ENCODE data around the gene GNPAT. TPM values are rescaled to one million over a fixed set of nuclear protein-coding genes. Genes with fewer than 3 reads are reported as not detected.

Gene GNPAT
- polyA plus RNA-seq, 1 donor: 69.3 TPM

Other genes starting within 250 kb of the GNPAT start
- gene FAM89A, start 201.0 kb upstream of the GNPAT start, polyA plus RNA-seq: 4.1 TPM
- gene TRIM67, start 79.2 kb upstream of the GNPAT start, polyA plus RNA-seq: 1.1 TPM
- gene EXOC8, start 96.6 kb downstream of the GNPAT start, polyA plus RNA-seq: 13.7 TPM
- 9.9 TPM for gene SPRTN, start 97.1 kb downstream of the GNPAT start, polyA plus RNA-seq
- gene EGLN1, start 181.1 kb downstream of the GNPAT start, polyA plus RNA-seq: 30.4 TPM